Measurements from ENCODE around the gene AKT1.

- TF ChIP-seq EZH2 (IDR thresholded peaks at IDR 0.05; ENCODE audit: insufficient read depth, poor library complexity, severe bottlenecking) (no peak), EZH2phosphoT487 (IDR thresholded peaks at IDR 0.05; ENCODE audit: insufficient read depth, low read depth) (no peak)
Observed at GRCh38 chr14:104844306-104845032, 48.9 kb upstream of the AKT1 start.
